Activated naive CD4-positive, alpha-beta T cell treated with anti-CD3 and anti-CD28 coated beads, Interleukin-2, amount 10 ng/mL, durations not matched to agents 5 hours and 36 hours (primary cell): ENCODE results near the gene ACP1. TPM values are rescaled to one million over a fixed set of nuclear protein-coding genes. Genes with fewer than 3 reads are reported as not detected.

Experiments
- total RNA-seq, 2 experiments: library from RNA; stranded (reverse); gene quantifications; one replicate each; pipeline ENCODE4 v1.2.3, GENCODE V29; 2021

Gene ACP1
- total RNA-seq = 10 to 100 TPM; 83.2 to 87.7 TPM

DNA sequence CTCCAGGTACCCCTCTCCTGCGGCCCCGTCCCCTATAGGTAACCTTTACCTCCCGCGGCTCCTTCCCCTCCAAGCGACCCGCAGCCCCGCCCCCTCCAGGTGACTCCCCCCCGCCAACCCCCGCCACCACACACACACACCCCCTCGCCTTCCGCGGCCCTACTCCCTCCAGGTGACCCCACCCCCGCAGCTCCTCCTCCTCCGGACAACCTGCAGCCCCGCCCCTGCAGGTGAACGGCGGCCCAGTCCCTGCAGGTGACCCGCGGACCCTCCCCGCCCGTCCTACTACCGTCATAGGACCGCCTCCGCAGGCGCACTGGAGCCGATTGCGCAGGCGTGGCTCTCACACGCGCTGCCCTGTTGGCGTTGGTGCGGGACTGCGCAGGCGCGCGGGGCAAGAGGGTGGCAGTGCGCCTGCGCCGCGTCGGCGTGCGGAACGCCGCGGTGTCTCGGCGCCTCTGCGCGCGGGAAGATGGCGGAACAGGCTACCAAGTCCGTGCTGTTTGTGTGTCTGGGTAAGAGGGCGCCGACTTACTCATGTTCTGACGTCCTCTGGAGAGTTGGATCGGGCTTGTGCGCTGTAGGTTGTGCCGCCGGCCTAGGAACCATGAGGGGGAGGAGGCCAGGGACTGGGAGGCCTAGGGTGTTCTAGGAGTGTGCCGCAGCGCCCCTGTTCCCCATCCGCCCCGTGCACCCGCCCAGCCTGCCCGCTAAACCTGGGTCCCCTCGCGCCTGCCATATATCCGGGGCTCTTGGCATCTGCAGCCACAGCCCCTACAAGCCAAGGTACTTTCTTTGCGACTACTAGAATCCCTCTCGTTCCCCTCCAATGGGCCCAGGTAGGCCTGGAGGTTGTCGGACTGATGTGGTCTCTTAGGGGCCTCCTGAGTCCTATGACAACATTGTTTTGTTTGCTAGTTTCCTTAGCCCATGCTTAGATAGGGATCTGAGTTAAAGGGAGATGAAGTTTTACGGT is at the start of gene ACP1:
TSS of gene ACP1 (plus strand) at position 455 of the 976 bp plus-strand sequence. CDS start at position 473, 18 bp downstream.

DNA sequence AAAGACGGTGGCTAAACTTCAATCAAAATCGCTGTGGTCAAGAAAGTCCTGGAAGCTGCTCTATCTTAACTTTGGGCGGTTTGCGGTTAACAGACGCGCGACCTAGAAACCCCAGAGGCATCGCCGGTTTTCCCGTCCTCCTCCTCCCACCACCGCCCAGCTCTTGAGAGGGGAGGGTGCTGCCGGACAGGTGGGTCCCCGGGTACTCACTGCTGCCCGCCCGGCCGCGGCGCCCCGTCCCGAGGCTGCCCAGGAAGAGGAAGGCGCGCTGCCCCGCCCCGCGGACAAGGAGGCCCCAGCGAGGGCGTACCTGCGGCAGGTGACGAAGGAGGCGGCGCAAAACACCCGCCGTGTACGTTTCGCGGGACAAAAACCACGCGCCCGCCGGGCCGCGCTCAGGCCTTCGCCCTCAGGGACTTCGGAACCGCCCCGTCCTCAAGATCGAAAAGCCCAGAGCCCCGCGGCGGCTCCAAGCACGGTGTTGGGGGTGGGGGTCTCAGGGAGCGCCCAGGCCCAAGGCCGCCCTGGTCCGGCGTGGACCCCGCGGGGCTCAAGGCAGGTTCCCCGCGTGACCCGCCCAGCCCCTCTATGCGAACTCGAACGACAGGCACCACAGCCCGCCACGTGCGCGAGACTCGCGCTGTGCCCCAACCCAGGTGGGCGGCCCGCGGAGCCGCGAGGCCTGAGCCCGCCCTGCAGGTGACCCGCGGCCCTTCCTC is 814 bp upstream of the ACP1 start, which contains the start of gene SH3YL1:
TSS of gene SH3YL1 (minus strand) at position 259 of the 719 bp plus-strand sequence. CDS start at position 211, 48 bp downstream.

DNA sequence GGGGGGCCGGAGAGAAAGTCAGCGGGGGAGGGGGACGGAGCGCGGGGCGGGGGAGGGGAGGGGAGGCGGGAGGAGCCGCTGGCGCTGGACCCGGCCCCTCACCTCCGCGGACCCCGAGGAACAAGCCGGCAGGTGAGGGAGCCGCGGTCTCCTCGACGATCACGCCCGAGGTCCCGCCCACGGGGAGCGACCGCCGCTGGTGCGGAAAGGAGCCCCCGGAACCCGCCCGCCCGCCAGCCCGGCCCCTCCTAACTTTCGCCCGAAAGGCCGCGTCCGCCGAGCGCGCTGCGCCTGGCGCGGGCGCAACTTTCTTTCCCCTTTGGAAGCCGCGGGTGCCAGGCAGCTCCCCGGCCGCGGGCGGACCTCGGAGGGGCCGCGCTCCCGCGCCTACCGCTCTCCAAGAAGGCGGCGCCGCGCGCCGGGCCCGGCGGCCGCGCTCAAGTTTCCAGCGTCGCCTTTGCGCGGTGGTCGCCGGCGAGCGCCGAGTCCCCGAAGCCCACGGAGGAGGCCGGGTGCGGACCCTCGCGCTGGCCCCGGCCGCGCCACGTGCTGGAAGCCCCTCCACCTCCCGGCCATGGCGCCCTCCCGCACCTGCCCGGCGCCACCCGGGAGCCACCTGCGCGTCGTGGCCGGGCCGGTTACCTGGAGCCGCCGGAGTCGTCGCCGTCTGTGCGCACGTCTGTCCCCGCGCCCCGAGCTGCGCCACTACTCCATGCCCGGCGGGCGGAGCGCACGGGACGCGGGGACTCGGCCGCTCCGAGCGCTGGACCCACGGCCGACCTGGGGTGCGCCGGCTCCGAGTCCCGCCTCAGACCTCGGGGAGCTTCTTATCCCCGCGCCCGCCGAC is 23.4 kb downstream of the ACP1 start, which contains the start of gene ALKAL2:
TSS of gene ALKAL2 (minus strand) at position 181 of the 847 bp plus-strand sequence. CDS start 256 bp downstream, outside the sequence.

Other genes starting within 250 kb of the ACP1 start
- gene FAM110C, start 218.4 kb upstream of the ACP1 start, total RNA-seq = under 1 TPM; 0.22 to 0.30 TPM
- gene SH3YL1, start 915 bp upstream of the ACP1 start, total RNA-seq = 10 to 100 TPM; 28.7 to 30.8 TPM
- under 1 TPM in 1 of 2 experiments, not detected in 1; 0.43 TPM for gene ALKAL2, start 23.1 kb downstream of the ACP1 start, total RNA-seq